Keratinocyte (primary cell): Measurements from ENCODE around the gene DIPK1B.

Experiments
- CTCF ChIP-seq, 3 experiments: IDR thresholded peaks in 1 of 3; conservative IDR thresholded peaks in 1 of 3; optimal IDR thresholded peaks in 1 of 3; 2 replicates in 2 of 3; 3 replicates in 1 of 3; pipeline versions ENCODE3 to v1.5.1; 2011; ENCODE audit warnings: low read length in 3 of 3, mild to moderate bottlenecking in 3 of 3, moderate library complexity in 2 of 3, control low read depth in 1 of 3, inconsistent platforms in 1 of 3; ENCODE audit not compliant: insufficient read depth in 2 of 3; ENCODE audit errors: extremely low read depth in 1 of 3
- EZH2 ChIP-seq: IDR thresholded peaks from one replicate; pipeline ENCODE4 v1.6.1; 2012; ENCODE audit warnings: inconsistent platforms, mild to moderate bottlenecking, low read length, moderate library complexity

GRCh38 chr9:136667214-136667939 lies 45.0 kb upstream of the DIPK1B start:
- TF ChIP-seq EZH2 (no peak), CTCF (optimal IDR thresholded peaks at IDR 0.05 in 1 of 3, IDR thresholded peaks at IDR 0.05 in 1 of 3, conservative IDR thresholded peaks at IDR 0.05 in 1 of 3; ENCODE audit: extremely low read depth in 1 of 3, insufficient read depth in 2 of 3, low read length in 3 of 3) (no peak)
